Measurements from ENCODE around the gene IVL. TPM values are rescaled to one million over a fixed set of nuclear protein-coding genes. Genes with fewer than 3 reads are reported as not detected.

The IVL gene
- total RNA-seq, 1 donor from 2014 or later = not detected

DNA sequence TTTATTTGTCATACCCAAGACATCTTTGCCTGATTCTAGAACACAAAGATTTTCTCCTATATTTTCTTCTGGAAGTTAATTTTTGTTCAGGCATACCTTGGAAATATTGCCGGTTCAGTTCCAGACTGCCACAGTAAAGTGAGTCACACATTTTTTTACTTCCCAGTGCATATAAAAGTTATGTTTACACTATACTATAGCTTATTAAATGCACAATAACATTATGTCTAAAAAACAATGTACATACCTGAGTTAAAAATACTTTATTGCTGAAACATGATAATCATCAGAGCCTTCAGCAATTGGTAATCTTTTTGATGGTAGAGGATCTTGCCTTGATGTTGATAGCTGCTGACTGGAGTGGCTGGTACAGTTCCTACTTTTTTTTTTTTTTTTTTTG is 20.2 kb upstream of the IVL start:
- H3K27me3 Mint-ChIP-seq = peaks cover 4% of the 10 kb centered on the region
- POLR2A ChIA-PET = interaction anchor here (0.8 kb wide), 1 partner anchor 357 kb away, joined by 6 read pairs; no protein-coding TSS in a partner anchor
- no peaks in the 10 kb centered on the region for H3K4me1 Mint-ChIP-seq
- H3K36me3 Mint-ChIP-seq (ENCODE audit: low read depth) = no peaks in the 10 kb centered on the region
- H3K9me3 Mint-ChIP-seq = no peaks in the 10 kb centered on the region
- no peak overlapping the region for H3K27ac Mint-ChIP-seq
- no peak overlapping the region for H3K4me3 Mint-ChIP-seq
- TF ChIP-seq, protein P1, sequence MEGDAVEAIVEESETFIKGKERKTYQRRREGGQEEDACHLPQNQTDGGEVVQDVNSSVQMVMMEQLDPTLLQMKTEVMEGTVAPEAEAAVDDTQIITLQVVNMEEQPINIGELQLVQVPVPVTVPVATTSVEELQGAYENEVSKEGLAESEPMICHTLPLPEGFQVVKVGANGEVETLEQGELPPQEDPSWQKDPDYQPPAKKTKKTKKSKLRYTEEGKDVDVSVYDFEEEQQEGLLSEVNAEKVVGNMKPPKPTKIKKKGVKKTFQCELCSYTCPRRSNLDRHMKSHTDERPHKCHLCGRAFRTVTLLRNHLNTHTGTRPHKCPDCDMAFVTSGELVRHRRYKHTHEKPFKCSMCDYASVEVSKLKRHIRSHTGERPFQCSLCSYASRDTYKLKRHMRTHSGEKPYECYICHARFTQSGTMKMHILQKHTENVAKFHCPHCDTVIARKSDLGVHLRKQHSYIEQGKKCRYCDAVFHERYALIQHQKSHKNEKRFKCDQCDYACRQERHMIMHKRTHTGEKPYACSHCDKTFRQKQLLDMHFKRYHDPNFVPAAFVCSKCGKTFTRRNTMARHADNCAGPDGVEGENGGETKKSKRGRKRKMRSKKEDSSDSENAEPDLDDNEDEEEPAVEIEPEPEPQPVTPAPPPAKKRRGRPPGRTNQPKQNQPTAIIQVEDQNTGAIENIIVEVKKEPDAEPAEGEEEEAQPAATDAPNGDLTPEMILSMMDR (IDR thresholded peaks at IDR 0.05) = no peak
- DNase-seq (no peak), ATAC-seq (ENCODE audit: low read depth) (no peak)
- CTCF ChIA-PET = no interaction called here
- intact Hi-C loops (cut with micrococcal nuclease) = no loop called here

DNA sequence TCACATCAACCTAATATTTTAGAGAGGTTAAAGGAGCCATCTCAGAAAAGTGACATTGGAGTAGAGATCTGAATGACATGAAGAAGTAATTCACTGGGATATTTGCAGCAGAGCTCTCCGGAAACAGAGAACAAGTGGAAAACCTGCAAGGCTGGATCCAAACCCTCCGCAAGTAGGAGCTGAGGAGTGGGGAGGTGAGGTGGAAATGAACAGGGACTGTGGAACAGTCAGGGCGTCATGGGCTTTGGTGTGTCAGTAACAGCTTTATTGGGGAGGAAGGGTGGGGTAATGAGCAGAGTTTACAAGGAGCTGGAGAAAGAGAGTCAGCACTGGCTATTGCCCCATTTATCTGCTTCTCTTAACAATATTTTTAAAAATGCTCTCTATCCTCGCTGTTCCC is 9.3 kb upstream of the IVL start:
- CTCF ChIA-PET = no interaction called here
- Mint-ChIP-seq H3K9me3 (no peaks in the 10 kb centered on the region), H3K4me3 (no peak overlapping the region), H3K4me1 (no peaks in the 10 kb centered on the region), H3K27me3 (peaks cover 27% of the 10 kb centered on the region), H3K36me3 (ENCODE audit: low read depth) (no peaks in the 10 kb centered on the region), H3K27ac (no peak overlapping the region)
- intact Hi-C loops (cut with micrococcal nuclease) = no loop called here
- POLR2A ChIA-PET = no interaction called here
- TF ChIP-seq, protein P1 (IDR thresholded peaks at IDR 0.05) = no peak
- ATAC-seq (ENCODE audit: low read depth) = no peak
- no peak for DNase-seq

- TF ChIP-seq, protein P1 (IDR thresholded peaks at IDR 0.05) = no peak
- Mint-ChIP-seq H3K27ac (no peak overlapping the region), H3K36me3 (ENCODE audit: low read depth) (no peaks in the 10 kb centered on the region), H3K27me3 (peaks cover 21% of the 10 kb centered on the region), H3K4me1 (no peaks in the 10 kb centered on the region), H3K4me3 (no peak overlapping the region), H3K9me3 (no peaks in the 10 kb centered on the region)
- DNase-seq = no peak
- ChIA-PET POLR2A (no interaction called here), CTCF (no interaction called here)
- intact Hi-C loops (cut with micrococcal nuclease) = no loop called here
- ATAC-seq (ENCODE audit: low read depth) = no peak
Measured at GRCh38 chr1:152899883-152900282, 8.5 kb upstream of the IVL start.

DNA sequence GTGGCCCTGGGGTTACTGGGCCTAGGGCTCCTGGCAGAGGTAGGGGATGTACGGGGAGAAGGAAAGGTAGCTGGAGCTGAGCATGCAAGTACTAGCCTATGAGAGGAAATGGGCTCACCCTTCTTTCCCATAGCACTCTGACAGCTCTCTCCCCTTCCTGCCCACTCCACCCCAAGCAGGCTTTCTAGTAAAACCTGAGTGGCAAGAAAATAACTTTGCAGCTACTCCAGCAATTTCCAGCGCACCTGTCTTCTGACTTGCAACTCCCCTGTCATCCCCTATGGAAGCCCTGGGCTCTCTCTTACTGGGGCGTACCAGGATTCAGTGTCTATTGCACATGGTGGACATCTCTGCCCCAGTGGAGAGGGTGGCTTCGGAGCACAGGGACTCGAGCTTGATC is 6.7 kb upstream of the IVL start:
- intact Hi-C loops (cut with micrococcal nuclease) = no loop called here
- no peaks in the 10 kb centered on the region for H3K4me1 Mint-ChIP-seq

DNA sequence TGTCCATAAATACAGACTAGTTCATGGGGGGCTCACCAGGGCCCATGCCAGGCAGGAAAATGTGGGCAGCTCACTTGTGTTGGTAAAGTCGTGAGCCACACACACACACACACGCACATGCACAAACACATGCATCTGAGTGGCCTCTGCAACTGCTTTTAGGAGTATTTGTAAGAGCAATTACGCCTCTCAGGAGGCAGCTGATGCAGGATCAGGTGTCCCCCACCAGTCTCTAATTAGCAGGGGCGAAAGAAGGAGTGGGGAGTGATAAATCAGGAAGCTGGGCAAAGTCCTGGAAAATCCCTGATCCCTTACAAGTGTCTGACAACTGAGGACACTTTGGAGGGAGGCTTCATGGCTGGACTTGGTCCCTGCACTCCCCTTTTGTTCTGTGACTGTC is 5.7 kb upstream of the IVL start:
- ChIA-PET POLR2A (no interaction called here), CTCF (no interaction called here)
- Mint-ChIP-seq H3K4me3 (no peak overlapping the region), H3K27me3 (peaks cover 17% of the 10 kb centered on the region), H3K27ac (no peak overlapping the region), H3K4me1 (no peaks in the 10 kb centered on the region), H3K9me3 (no peaks in the 10 kb centered on the region), H3K36me3 (ENCODE audit: low read depth) (no peaks in the 10 kb centered on the region)
- DNase-seq (no peak), ATAC-seq (ENCODE audit: low read depth) (no peak)
- TF ChIP-seq, protein P1 (IDR thresholded peaks at IDR 0.05) = no peak
- intact Hi-C loops (cut with micrococcal nuclease) = no loop called here

More for the DNA sequence above, 6.7 kb upstream of the IVL start:
- DNase-seq (no peak), ATAC-seq (ENCODE audit: low read depth) (no peak)
- H3K27ac Mint-ChIP-seq = no peak overlapping the region
- ChIA-PET POLR2A (no interaction called here), CTCF (no interaction called here)
- no peaks in the 10 kb centered on the region for H3K36me3 Mint-ChIP-seq (ENCODE audit: low read depth)
- TF ChIP-seq, protein P1 (IDR thresholded peaks at IDR 0.05) = no peak
- H3K4me3 Mint-ChIP-seq = no peak overlapping the region
- H3K27me3 Mint-ChIP-seq = peaks cover 20% of the 10 kb centered on the region
- H3K9me3 Mint-ChIP-seq = no peaks in the 10 kb centered on the region

All from activated B cell treated with CpG ODN at 0.5 μM for 24 hours (primary cell).